ENCODE data around the gene GABRR3. TPM values are rescaled to one million over a fixed set of nuclear protein-coding genes. Genes with fewer than 3 reads are reported as not detected.
"Not testable (repeated sequence)": the region's sequence is repeated elsewhere in the genome, so short reads cannot be mapped to it uniquely, and the experiment has no call there.

GABRR3 gene
- total RNA-seq, 1 donor from 2014 or later: not detected

DNA sequence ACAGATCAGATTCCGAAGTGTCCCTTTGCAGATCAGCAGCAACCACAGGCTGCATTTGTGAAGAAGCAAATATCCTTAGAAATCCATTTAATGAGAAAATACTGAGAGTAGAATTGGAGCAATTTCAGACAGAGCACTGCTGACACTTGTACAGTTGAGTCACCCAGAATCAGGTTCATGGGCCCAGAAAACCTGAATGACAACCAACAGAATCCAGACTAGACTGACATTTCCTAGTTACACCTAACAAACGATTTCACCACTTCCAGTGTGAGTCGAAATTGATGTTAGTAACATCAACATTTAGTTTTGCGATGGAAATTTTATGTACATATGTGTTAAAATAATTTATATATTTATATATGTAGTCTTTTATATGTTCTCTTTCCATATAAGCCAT is 16.8 kb downstream of the GABRR3 start:
- H3K27me3 Mint-ChIP-seq (ENCODE audit: unreplicated experiment): no peaks in the 10 kb centered on the region
- no peak for TF ChIP-seq CTCF (IDR thresholded peaks at IDR 0.05; ENCODE audit: unreplicated experiment)

GRCh38 chr3:98014268-98014585 is 20.9 kb downstream of the GABRR3 start:
- Mint-ChIP-seq H3K9me3 (ENCODE audit: unreplicated experiment) (no peaks in the 10 kb centered on the region), H3K4me3 (ENCODE audit: unreplicated experiment) (no peak overlapping the region), H3K36me3 (ENCODE audit: low read depth, unreplicated experiment) (no peaks in the 10 kb centered on the region), H3K27me3 (ENCODE audit: unreplicated experiment) (no peaks in the 10 kb centered on the region), H3K27ac (ENCODE audit: unreplicated experiment) (no peak overlapping the region), H3K4me1 (ENCODE audit: unreplicated experiment) (no peaks in the 10 kb centered on the region)
- TF ChIP-seq CTCF (IDR thresholded peaks at IDR 0.05; ENCODE audit: unreplicated experiment): no peak
- no peak for DNase-seq (ENCODE audit: low spot score)

More for the DNA sequence above, 16.8 kb downstream of the GABRR3 start:
- H3K36me3 Mint-ChIP-seq (ENCODE audit: low read depth, unreplicated experiment): no peaks in the 10 kb centered on the region
- H3K4me3 Mint-ChIP-seq (ENCODE audit: unreplicated experiment): no peak overlapping the region
- DNase-seq (ENCODE audit: low spot score): no peak
- no peak overlapping the region for H3K27ac Mint-ChIP-seq (ENCODE audit: unreplicated experiment)
- no peaks in the 10 kb centered on the region for H3K9me3 Mint-ChIP-seq (ENCODE audit: unreplicated experiment)
- H3K4me1 Mint-ChIP-seq (ENCODE audit: unreplicated experiment): no peaks in the 10 kb centered on the region

DNA sequence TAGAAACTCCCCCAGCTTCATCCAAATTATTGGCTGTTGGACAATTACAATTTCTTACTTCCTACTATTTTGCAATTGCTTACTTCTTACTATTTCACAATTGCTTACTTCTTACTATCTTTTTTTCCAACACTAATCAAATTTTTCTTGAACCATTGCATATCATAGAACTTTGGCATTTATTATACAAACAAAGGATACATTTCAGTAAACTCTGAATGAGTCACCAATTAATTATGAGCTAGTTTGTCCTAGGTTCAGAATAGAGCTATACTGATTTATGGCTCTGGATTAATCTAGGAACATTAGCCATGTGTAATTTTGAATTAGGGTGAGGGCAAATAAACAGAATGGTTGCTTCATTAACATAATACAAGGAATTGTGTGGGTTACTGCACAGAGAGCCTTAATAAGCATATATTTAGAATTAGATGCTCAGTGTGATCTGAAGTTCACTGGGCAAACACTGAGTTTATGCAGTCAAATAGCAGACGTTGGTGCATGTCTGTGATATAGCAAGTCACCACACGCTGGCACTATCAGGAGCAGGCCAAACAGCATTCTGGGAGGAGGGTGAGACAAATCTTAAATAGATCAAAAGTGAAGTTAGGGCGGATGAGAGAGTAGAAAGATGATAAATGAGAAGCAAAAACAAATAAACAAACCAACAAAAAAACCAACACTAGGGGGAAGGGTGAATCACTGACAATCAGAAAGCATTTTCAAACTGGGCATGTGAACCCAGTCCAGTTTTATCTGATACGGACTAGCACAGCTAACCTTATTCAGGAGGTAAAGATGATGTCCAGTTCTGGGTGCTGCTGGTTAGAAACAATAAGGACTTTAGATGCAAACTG is 21.5 kb downstream of the GABRR3 start:
- Mint-ChIP-seq H3K9me3 (ENCODE audit: unreplicated experiment) (no peaks in the 10 kb centered on the region), H3K36me3 (ENCODE audit: low read depth, unreplicated experiment) (no peaks in the 10 kb centered on the region), H3K4me3 (ENCODE audit: unreplicated experiment) (no peak overlapping the region), H3K4me1 (ENCODE audit: unreplicated experiment) (no peaks in the 10 kb centered on the region), H3K27ac (ENCODE audit: unreplicated experiment) (no peak overlapping the region), H3K27me3 (ENCODE audit: unreplicated experiment) (no peaks in the 10 kb centered on the region)
- TF ChIP-seq CTCF (IDR thresholded peaks at IDR 0.05; ENCODE audit: unreplicated experiment): no peak
- DNase-seq (ENCODE audit: low spot score): no peak

DNA sequence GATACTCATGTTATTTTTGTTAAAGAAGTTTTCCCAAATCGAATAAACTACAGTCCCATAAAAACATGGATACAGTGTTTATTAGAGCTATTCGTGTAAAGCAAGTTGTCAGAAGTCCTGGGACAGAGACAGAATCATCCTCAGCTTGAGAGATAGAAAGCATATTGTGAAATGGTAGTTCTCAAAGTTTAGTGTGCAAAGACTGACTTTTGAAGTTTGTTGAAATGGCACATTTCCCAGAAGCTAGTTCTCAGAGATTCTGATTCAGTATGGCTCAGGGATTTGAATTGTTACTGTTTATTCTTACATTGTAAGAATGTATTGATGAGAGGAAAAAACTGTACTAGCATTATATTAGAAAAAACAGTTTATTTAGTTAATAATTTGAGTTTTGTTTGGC is 22.1 kb downstream of the GABRR3 start:
- Mint-ChIP-seq H3K9me3 (ENCODE audit: unreplicated experiment) (no peaks in the 10 kb centered on the region), H3K4me3 (ENCODE audit: unreplicated experiment) (no peak overlapping the region), H3K36me3 (ENCODE audit: low read depth, unreplicated experiment) (no peaks in the 10 kb centered on the region), H3K4me1 (ENCODE audit: unreplicated experiment) (no peaks in the 10 kb centered on the region), H3K27me3 (ENCODE audit: unreplicated experiment) (no peaks in the 10 kb centered on the region), H3K27ac (ENCODE audit: unreplicated experiment) (no peak overlapping the region)
- DNase-seq (ENCODE audit: low spot score): no peak
- no peak for TF ChIP-seq CTCF (IDR thresholded peaks at IDR 0.05; ENCODE audit: unreplicated experiment)

DNA sequence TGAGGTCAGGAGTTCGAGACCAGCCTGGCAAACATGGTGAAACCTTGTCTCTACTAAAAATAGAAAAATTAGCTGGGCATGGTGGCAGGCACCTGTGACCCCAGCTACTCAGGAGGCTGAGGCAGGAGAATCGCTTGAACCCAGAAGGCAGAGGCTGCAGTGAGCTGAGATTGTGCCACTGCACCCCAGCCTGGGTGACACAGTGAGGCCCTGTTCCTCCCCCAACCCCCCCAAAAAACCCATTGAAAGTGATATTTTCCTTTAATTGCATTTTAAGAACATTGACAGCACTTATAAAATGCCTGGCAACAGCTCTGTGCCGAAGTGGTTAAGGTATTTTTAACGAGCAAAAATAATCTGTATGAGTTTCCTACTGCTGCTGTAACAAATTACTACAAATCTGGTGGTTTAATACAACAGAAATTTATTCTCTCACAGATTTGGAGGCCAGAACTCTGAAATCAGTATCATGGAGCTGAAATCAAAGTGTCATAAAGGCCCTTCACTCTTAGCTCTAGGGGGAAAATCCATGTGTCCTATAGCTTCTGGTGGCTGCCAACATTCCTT is 24.1 kb downstream of the GABRR3 start:
- not testable (repeated sequence) for H3K36me3 Mint-ChIP-seq (ENCODE audit: low read depth, unreplicated experiment); H3K9me3 Mint-ChIP-seq (ENCODE audit: unreplicated experiment); H3K4me1 Mint-ChIP-seq (ENCODE audit: unreplicated experiment); H3K27ac Mint-ChIP-seq (ENCODE audit: unreplicated experiment); DNase-seq (ENCODE audit: low spot score); H3K4me3 Mint-ChIP-seq (ENCODE audit: unreplicated experiment); H3K27me3 Mint-ChIP-seq (ENCODE audit: unreplicated experiment)
